Dedifferentiated amniotic fluid mesenchymal stem cell (primary cell): ENCODE results near the gene CNTN1.
"Not testable (repeated sequence)": the region's sequence is repeated elsewhere in the genome, so short reads cannot be mapped to it uniquely, and the experiment has no call there.

Source experiments
- DNase-seq: peaks from one replicate; pipeline ENCODE4 v3.0.0-alpha.2; 2016; ENCODE audit errors: extremely low spot score

The CNTN1 gene

GRCh38 chr12:40697566-40698259 is 5.5 kb downstream of the CNTN1 start:
- DNase-seq: no peak

- no peak for DNase-seq
Measured at GRCh38 chr12:40701756-40702155, 9.5 kb downstream of the CNTN1 start.

DNA sequence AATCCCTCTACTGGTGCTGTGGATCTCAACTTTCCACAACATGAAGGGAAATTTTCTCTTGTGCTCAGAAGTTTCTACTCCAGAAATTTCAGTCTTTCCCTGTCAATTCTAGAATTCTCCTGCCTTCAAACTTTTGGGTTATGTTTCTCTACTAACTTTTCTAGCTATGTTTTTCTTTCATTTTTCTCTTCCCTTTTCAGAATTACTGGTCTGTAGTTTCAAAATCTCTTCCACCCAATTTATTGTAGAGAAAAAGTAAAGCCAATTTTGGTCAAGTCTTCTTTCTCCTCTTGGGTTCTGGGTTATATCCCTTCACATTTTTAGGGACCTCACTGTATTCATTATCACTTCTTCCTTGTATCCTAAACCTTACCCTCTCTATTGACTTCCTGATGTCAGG is 18.9 kb downstream of the CNTN1 start:
- DNase-seq: no peak

DNA sequence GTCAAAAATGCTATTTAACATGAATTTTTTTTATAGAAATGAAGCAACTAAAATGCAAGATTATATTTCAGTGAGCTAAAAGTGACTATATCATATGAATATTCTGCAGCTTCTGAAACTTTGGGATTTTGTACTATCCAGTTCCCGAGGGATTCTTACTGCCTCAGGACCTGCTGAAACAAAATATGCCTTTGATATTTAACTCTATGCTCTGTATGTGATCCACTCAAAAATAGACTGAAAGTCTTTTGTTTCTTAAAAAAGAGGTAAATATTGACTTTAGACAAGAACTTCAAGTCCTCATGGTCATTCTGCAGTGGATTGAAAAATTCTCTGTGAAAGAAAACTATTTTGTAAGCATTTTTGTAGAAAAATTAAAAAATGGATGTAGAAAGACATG is 22.4 kb downstream of the CNTN1 start:
- no peak for DNase-seq

GRCh38 chr12:40716037-40716436 is 23.8 kb downstream of the CNTN1 start:
- no peak for DNase-seq

- no peak for DNase-seq
Measured at GRCh38 chr12:40717576-40717975, 25.3 kb downstream of the CNTN1 start.

- DNase-seq: no peak
Measured at GRCh38 chr12:40718878-40719372, 26.7 kb downstream of the CNTN1 start.

DNA sequence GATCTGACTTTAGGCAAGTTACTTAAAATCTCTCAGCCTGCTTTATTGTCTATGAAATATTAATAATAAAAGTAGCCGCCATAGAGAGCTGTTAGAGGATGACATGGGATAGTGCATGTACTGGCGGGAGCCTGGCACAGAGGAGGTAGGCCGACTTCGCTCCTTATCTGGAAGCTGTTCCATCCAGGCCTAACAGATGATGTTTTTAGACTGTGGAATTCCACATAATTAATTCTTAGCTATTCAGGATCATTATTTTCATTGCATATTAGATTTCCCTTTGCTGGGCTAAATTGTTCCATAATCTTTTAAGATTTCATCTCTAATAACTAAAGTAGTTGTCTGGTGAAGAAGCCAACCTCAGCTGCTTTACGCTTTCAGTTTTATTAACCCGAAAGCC is 30.8 kb downstream of the CNTN1 start:
- no peak for DNase-seq

DNA sequence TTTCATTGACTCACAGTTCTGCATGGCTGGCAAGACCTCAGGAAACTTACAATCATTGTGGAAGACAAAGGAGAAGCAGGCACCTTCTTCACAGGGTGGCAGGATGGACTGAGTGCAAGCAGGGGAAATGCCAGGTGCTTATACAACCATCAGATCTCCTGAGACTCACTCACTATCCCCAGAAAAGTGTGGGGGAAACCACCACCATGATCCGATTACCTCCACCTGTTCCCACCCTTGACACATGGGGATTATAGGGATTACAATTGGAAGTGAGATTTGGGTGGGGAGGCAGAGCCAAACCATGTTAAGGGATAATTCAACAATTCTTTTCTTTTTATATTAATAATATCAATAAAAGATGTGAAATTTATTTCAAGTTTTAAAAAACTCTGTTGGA is 34.1 kb downstream of the CNTN1 start:
- no peak for DNase-seq

DNA sequence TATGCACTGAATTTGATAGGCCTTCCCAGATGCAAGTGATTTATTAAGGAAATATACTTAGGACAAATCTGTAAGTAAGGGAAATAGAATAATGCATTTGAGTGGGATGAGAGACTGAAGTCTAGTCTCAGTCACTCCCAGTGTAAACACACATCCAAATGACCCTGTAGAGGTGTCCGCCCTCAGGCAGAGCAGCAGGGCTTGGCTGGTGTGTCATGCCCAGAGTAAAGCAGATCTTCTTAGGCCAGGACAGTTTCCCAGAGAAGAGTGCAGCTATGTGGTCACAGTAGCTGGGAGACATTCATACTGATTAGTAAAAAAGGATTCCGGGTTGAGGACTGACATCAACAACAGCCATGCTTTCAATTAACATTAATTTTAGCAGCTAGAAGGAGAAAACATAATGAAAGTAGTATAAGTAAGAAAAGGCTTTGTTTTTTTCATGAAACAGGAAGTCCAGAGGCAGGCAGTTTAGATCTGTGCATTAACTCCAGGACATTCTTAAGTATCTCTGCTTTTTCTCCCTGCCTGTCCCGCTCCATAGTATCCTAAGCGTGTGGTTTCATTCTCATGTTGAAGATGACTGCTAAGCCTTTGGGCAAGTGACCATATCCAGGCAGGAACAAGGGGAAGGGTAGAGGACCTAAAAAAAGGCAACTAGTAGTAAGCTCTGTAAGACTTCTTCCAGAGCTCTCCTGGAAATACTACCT is 35.7 kb downstream of the CNTN1 start:
- no peak for DNase-seq

- DNase-seq: no peak
Measured at GRCh38 chr12:40730281-40730680, 38.0 kb downstream of the CNTN1 start.

- DNase-seq: no peak
Measured at GRCh38 chr12:40733871-40734270, 41.6 kb downstream of the CNTN1 start.

DNA sequence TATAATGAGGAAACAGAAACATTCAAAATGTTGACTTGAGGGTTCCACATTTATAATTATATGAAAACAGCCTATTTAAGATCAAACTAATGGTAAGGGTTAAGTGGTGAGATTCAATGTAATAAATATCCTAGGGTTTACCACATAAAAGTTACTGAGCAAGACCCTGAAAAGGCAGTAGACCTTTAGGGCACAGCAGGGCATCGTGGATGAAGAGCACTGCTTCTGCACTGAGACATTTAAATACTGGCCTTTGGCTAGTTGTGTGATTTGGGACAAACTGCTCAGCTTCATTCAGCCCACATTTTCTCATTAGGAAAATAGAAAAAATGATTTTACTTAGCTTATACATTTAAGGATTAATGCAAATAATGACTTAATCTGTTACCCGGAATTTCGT is 42.0 kb downstream of the CNTN1 start:
- no peak for DNase-seq

DNA sequence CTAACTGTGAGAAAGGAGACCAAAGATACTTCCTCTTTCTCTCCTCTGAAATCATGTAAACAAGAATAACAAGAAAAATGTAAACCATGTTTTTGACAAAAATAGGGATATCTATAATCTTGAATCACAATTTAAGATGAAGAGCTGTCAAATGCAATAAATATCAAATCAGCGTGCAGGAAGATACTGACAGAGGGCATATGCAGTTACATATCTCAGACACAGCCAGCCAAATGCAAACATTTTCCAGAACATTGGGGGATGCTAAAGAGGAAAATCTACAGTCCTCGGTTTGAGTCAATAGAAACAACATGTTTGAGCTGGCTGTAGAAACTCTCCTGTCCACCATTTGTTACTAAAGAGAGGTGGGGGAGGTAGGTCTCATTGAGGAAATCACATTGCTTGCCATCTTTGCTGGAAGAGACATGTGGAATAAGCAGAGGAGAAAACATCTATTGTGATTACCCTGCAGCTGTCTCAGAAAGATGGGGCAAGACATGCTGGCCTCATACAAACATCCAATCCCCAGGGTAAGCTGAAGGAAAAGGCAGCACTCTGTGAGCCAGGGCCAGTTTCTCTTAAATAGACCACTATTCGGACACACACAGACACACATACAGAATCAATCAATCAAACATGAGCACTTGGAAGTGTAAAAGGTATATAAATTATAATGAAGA is 43.5 kb downstream of the CNTN1 start:
- no peak for DNase-seq

GRCh38 chr12:40737416-40737815 is 45.2 kb downstream of the CNTN1 start:
- not testable (repeated sequence) for DNase-seq

- DNase-seq: no peak
Measured at GRCh38 chr12:40738856-40739255, 46.6 kb downstream of the CNTN1 start.

DNA sequence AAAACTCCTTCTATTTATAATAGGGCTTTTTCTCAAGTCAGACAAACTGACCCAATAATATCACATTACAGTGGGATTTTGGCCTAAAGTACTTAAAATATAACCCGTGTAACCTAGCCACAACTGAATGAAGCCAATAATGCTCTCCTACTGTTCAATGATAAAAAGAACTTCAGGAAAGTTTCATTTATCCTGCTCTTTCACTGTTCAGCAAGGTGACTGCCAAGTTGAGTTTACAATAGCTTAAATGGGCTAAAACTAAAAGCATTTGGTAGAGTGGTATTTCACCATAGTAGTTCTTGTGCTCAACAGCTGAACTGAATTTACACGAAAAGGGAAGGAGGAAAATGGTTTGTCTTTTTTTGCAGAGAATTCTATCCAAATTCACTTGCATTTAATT is 49.8 kb downstream of the CNTN1 start:
- DNase-seq: no peak

DNA sequence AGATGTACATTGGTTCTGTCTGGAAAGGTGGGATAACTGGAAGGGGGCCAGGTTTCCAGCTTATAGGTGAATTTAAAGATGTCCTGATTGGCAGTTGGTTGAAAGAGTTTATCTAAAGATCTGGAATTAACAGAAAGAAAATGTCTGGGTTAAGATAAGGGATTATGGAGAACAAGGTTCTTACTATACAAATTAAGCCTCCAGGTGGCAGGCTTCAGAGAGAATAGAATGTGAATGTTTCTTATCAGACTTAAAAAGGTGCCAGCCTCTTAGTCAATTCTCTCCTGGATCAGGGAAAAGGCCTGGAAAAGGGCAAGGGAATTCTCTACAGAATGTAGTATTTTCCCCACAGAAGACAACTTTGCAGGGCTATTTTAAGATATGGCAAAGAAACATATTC is 53.1 kb downstream of the CNTN1 start:
- no peak for DNase-seq

GRCh38 chr12:40749863-40750262 is 57.6 kb downstream of the CNTN1 start:
- DNase-seq: no peak

DNA sequence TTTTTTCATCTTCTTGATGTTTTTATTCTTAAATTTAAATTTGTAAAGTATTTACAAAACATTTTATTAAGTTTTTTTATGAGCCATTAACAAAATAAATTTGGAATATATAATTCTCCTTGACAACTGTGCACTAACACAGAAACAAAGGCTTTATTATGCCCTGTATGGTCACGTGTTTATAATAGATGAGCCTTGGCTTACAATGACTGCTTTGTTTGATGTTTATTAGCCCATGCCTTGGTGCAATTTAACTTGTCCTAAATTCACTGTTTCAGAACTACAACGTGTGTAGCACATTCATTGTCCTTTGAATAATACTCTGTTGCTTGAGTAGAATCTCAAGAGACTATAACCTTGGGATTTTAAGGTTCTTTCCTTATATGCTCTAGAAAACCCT is 59.8 kb downstream of the CNTN1 start:
- DNase-seq: no peak

- no peak for DNase-seq
Measured at GRCh38 chr12:40760821-40761220, 68.6 kb downstream of the CNTN1 start.

GRCh38 chr12:40762072-40762471 is 69.8 kb downstream of the CNTN1 start:
- DNase-seq: no peak
